Pancreas (tissue), 10 donors: ENCODE results near the gene SYNDIG1. TPM values are rescaled to one million over a fixed set of nuclear protein-coding genes. Genes with fewer than 3 reads are reported as not detected.

ENCODE experiments used
- ATAC-seq, 4 donors: fragments of 200-7000 bp; cut with Tn5 transposase; one replicate each; pipeline versions ENCODE4 v1.8.0 to v1.9.1; 2020; ENCODE audit warnings: mild to moderate bottlenecking in 4 of 4, moderate library complexity in 4 of 4
- DNase-seq, 6 donors: peaks; one replicate each; pipeline ENCODE4 v3.0.0-alpha.2; 2020
- FAIRE-seq: peaks from 2 replicates; lab custom pipeline; 2012; peaks lifted over from hg19 to GRCh38; lab: Jason Lieb, UNC
- H3K27ac ChIP-seq, 4 donors: fragments of 200-600 bp; sonication (generic); 1 replicate in 3 of 4; 2 replicates in 1 of 4; pipeline versions ENCODE4 v1.5.0 to v1.8.0; 2020
- H3K27me3 ChIP-seq, 4 donors: fragments of 200-600 bp; one replicate each; pipeline ENCODE4 v1.8.0; 2021
- H3K36me3 ChIP-seq, 3 donors: fragments of 200-600 bp; sonication (generic) in 1 of 3; one replicate each; pipeline versions ENCODE4 v1.5.0 to v1.8.0; 2020 to 2021
- H3K4me1 ChIP-seq, 3 donors: fragments of 200-600 bp; one replicate each; pipeline ENCODE4 v1.8.0; 2021
- H3K4me3 ChIP-seq, 4 donors: fragments of 200-600 bp; sonication (generic) in 2 of 4; one replicate each; pipeline versions ENCODE4 v1.5.0 to v1.8.0; 2020 to 2021
- H3K9me3 ChIP-seq, 4 donors: fragments of 200-600 bp; one replicate each; pipeline ENCODE4 v1.8.0; 2021
- WGBS, 2 donors: extraction: QIAGEN DNeasy Blood & Tissue Kit; methylation state at CpG; one replicate each; pipeline ENCODE4 v1.1.7; 2013; 5-methylcytosine and 5-hydroxymethylcytosine counted together
- intact Hi-C, 3 donors: fragments of 100-400 bp; cut with DNase I; formaldehyde crosslinking; loops; one replicate each; pipeline versions ENCODE4 v1.11.1 to v1.14.2; 2022
- polyA plus RNA-seq, 2 donors: library from polyadenylated mRNA; stranded (reverse); fragments of 200-250 nt; gene quantifications; one replicate each; pipeline ENCODE4 v1.2.3, GENCODE V29; 2013
- total RNA-seq, 6 donors: library from RNA; stranded (reverse); fragmentation: NEBNext Ultra II Directional in 4 of 6; extraction: Animal tissue kit (Norgen Biotek cat#: 25700) in 4 of 6; gene quantifications; one replicate each; pipeline versions ENCODE4 v1.2.1 to v1.2.4, GENCODE V29; 2021 to 2023
- TF ChIP-seq, protein P1 (sequence below), 4 donors: fragments of 200-600 bp; sonication (generic) in 3 of 4; IDR thresholded peaks; one replicate each; pipeline versions ENCODE4 v1.5.0 to v1.8.0; 2021; ENCODE audit warnings: antibody characterized with exemption in 4 of 4
- donor health status: healthy with polysubstance abuse.
- donor health status: DM: no; HTN: no; CAD: no; lungs with moderate emphysema.
- donor health status: DM: no; HTN: no; CAD: no.
- donor health status: control.
- donor health status: control.
- donor health status: Bipolar disorder and iron deficiency.
- donor health status: DM: yes; HTN: yes; CAD: no.
- donor health status: DM: no; HTN: no; CAD: no.
- donor health status: DM: no; HTN: no; CAD: no.
- donor health status: DM: yes; HTN: yes; CAD: no.

The SYNDIG1 gene
- total and polyA plus RNA-seq, 8 donors: 0.04 to 0.46 (median 0.23) TPM; not detected in 1

DNA sequence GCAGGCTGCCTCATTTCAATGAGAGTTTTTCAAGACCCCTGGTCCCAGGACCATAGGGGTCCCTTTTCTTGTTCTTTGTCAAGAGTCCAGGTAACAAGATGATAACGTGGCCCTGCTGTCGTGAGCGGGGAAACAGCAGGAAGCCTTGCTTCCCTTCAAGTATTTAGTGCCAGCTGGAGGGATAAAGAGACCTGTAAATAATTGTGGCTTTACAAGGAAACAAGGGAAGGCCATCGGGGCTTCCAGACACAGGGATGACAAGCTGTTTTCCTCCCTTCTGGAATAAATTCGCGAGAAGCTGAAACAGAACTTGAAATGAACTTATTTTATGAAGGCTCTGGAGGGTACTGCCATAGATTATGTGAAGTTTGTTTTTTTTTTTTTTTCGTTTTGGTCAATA is 163.2 kb downstream of the SYNDIG1 start:
- intact Hi-C loops: no loop called here
- H3K36me3 ChIP-seq: no peaks in the 10 kb centered on the region
- H3K4me3 ChIP-seq: no peak overlapping the region
- H3K4me1 ChIP-seq: no peaks in the 10 kb centered on the region
- no peaks in the 10 kb centered on the region for H3K9me3 ChIP-seq
- ATAC-seq: no peak
- TF ChIP-seq, protein P1, sequence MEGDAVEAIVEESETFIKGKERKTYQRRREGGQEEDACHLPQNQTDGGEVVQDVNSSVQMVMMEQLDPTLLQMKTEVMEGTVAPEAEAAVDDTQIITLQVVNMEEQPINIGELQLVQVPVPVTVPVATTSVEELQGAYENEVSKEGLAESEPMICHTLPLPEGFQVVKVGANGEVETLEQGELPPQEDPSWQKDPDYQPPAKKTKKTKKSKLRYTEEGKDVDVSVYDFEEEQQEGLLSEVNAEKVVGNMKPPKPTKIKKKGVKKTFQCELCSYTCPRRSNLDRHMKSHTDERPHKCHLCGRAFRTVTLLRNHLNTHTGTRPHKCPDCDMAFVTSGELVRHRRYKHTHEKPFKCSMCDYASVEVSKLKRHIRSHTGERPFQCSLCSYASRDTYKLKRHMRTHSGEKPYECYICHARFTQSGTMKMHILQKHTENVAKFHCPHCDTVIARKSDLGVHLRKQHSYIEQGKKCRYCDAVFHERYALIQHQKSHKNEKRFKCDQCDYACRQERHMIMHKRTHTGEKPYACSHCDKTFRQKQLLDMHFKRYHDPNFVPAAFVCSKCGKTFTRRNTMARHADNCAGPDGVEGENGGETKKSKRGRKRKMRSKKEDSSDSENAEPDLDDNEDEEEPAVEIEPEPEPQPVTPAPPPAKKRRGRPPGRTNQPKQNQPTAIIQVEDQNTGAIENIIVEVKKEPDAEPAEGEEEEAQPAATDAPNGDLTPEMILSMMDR (IDR thresholded peaks at IDR 0.05): no peak
- no peaks in the 10 kb centered on the region for H3K27me3 ChIP-seq
- H3K27ac ChIP-seq: no peak overlapping the region
- WGBS, 2 donors: 64 to 71% methylated on average over 7 of the region's 7 CpGs
- no peak for FAIRE-seq
- DNase-seq: no peak

DNA sequence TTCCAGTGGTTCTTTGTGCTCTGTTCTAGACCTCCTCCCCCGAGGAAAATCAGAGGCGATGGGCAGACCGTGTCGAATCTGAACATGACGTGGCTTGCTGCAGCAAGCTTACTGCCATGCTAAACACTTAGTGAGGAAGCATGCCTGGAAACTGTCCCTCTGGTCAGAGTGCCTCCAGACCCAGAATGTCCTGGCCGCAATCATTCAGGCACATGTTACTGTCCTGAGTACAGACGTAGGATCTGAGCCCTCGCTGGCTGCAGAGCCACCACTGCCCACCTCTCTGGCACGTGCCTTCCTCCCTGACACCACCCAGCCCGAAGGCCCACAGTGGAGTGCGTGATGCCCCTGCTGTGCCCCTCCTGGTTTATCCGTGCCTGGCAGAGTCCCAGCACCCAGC is 163.6 kb downstream of the SYNDIG1 start:
- no peak for ATAC-seq
- TF ChIP-seq, protein P1 (IDR thresholded peaks at IDR 0.05): no peak

DNA sequence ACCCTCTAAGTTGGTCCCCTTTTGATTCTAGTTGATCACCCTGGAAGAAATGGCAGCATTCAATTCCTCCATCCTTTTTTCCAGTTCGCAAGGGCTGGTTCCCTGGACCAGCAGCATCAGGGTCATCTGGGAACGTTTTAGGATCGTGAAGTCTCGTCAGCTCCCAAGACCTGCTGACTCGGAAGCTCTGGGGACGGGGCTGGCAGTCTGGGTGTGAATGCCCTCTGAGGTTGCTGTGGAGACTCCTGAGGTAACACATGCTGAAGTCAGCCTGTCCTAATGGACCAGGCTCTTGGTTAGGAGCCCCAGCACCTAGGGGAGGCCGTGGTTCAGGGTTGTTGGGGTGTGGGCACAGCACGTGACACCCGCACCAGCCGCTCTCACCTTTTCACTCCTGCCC is 164.1 kb downstream of the SYNDIG1 start:
- Histone ChIP-seq H3K4me3 (no peak overlapping the region), H3K9me3 (no peaks in the 10 kb centered on the region), H3K27ac (no peak overlapping the region), H3K36me3 (no peaks in the 10 kb centered on the region), H3K4me1 (no peaks in the 10 kb centered on the region), H3K27me3 (no peaks in the 10 kb centered on the region)
- WGBS, 2 donors: 61 to 63% methylated on average over 10 of the region's 10 CpGs
- intact Hi-C loops: no loop called here
- DNase-seq (no peak), FAIRE-seq (no peak), ATAC-seq (peak in 2 of 4 donors; percentile 42 to 55)
- TF ChIP-seq, protein P1 (IDR thresholded peaks at IDR 0.05): no peak

More for the DNA sequence above, 163.6 kb downstream of the SYNDIG1 start:
- WGBS, 2 donors: 72 to 81% methylated on average over 12 of the region's 12 CpGs
- Histone ChIP-seq H3K4me1 (no peaks in the 10 kb centered on the region), H3K36me3 (no peaks in the 10 kb centered on the region), H3K4me3 (no peak overlapping the region), H3K27ac (no peak overlapping the region), H3K27me3 (no peaks in the 10 kb centered on the region), H3K9me3 (no peaks in the 10 kb centered on the region)
- FAIRE-seq: no peak
- DNase-seq: no peak
- intact Hi-C loops: no loop called here

DNA sequence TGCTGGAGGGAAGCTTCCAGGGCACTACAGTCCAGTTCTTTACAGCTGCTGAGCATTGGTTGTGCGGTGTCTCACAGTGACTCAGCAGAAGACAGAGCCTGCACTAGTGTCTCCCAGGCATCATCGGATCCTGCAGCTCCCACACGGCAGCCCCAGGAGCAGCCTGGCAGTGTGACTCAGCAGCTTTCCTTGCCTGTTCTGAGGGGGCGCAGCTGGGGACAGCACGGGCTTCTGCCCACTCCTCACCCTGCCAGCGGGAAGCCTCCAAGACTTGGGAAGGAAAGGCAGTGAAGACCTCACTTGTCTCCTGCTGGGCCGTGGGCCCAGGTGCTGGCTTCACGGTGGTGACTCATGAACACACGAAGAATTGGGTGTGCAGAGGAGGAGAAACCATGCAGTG is 165.4 kb downstream of the SYNDIG1 start:
- TF ChIP-seq, protein P1 (IDR thresholded peaks at IDR 0.05): no peak
- no peaks in the 10 kb centered on the region for H3K27me3 ChIP-seq
- no peak overlapping the region for H3K27ac ChIP-seq
- no peaks in the 10 kb centered on the region for H3K4me1 ChIP-seq
- H3K9me3 ChIP-seq: no peaks in the 10 kb centered on the region
- no peak for FAIRE-seq
- H3K36me3 ChIP-seq: no peaks in the 10 kb centered on the region
- H3K4me3 ChIP-seq: no peak overlapping the region
- ATAC-seq: peak in 1 of 4 donors; percentile 69
- 65 to 71% methylated on average over 9 of the region's 9 CpGs for WGBS, 2 donors
- DNase-seq: no peak
- intact Hi-C loops: no loop called here

DNA sequence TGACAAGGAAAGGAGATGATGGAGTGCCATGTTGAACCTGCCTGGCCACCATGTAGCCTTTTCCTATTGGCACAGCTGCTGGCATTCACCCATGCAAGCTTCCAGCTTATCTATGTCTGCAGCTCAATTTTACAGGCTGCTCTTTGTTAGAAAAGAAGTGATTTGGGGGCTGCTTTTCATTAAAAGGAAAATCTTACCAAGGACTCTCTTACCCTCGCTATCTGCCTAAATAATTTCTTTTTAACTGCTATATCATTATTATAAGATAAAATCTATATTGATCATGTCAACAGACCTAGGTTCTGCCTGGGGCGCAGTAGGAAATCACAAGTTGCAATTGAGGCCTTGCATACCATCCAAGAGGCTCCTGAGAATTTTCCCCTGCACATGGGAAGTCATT is 167.2 kb downstream of the SYNDIG1 start:
- DNase-seq: no peak
- Histone ChIP-seq H3K36me3 (no peaks in the 10 kb centered on the region), H3K27ac (no peak overlapping the region), H3K4me3 (no peak overlapping the region), H3K9me3 (no peaks in the 10 kb centered on the region), H3K27me3 (no peaks in the 10 kb centered on the region), H3K4me1 (no peaks in the 10 kb centered on the region)
- TF ChIP-seq, protein P1 (IDR thresholded peaks at IDR 0.05): no peak
- no peak for FAIRE-seq
- WGBS, 2 donors: 62 to 67% methylated on average over 2 of the region's 2 CpGs
- intact Hi-C loops: no loop called here
- no peak for ATAC-seq
